HL-60 (cell line): ENCODE measurements around the gene NPHP1.

ENCODE experiments used
- POLR2AphosphoS5 ChIP-seq: IDR thresholded peaks from 2 replicates; pipeline ENCODE4 v1.6.1; 2012; ENCODE audit warnings: low read depth
- REST ChIP-seq: IDR thresholded peaks from 2 replicates; pipeline ENCODE4 v1.6.1; 2012; ENCODE audit warnings: low read depth; ENCODE audit not compliant: insufficient replicate concordance
- SPI1 ChIP-seq: IDR thresholded peaks from 2 replicates; pipeline ENCODE4 v1.6.1; 2012; ENCODE audit warnings: low read depth, mild to moderate bottlenecking, borderline replicate concordance
- TF ChIP-seq, protein P1 (sequence below): IDR thresholded peaks from one replicate; pipeline ENCODE4 v1.5.1; 2011; ENCODE audit warnings: low read length, control low read depth, inconsistent platforms; ENCODE audit not compliant: insufficient read depth

- TF ChIP-seq, protein P1, sequence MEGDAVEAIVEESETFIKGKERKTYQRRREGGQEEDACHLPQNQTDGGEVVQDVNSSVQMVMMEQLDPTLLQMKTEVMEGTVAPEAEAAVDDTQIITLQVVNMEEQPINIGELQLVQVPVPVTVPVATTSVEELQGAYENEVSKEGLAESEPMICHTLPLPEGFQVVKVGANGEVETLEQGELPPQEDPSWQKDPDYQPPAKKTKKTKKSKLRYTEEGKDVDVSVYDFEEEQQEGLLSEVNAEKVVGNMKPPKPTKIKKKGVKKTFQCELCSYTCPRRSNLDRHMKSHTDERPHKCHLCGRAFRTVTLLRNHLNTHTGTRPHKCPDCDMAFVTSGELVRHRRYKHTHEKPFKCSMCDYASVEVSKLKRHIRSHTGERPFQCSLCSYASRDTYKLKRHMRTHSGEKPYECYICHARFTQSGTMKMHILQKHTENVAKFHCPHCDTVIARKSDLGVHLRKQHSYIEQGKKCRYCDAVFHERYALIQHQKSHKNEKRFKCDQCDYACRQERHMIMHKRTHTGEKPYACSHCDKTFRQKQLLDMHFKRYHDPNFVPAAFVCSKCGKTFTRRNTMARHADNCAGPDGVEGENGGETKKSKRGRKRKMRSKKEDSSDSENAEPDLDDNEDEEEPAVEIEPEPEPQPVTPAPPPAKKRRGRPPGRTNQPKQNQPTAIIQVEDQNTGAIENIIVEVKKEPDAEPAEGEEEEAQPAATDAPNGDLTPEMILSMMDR: no peak
- no peak for TF ChIP-seq POLR2AphosphoS5
- TF ChIP-seq REST: no peak
- TF ChIP-seq SPI1: no peak
These were observed 73.6 kb downstream of the NPHP1 start for GRCh38 chr2:110131166-110131565.
